ENCODE data around the gene ABHD15. TPM values are rescaled to one million over a fixed set of nuclear protein-coding genes. Genes with fewer than 3 reads are reported as not detected.
A peak's percentile ranks its signal among the peaks of the same experiment; 100 is the strongest.

The ABHD15 gene
- total and polyA plus RNA-seq, 10 donors: 5.7 to 23.8 (median 13.6) TPM

GRCh38 chr17:29589524-29590410 is 22.9 kb upstream of the ABHD15 start, which contains the start of gene GIT1:
Gene GIT1 (minus strand): TSS chr17:29589648. CDS start chr17:29589378, 270 bp downstream.
- TF ChIP-seq POLR2AphosphoS5 (IDR thresholded peaks at IDR 0.05): peak; percentile 77 to 85 (median 80)
- TF ChIP-seq POLR2A (IDR thresholded peaks at IDR 0.05): peak in 2 of 3 donors; percentile 13 to 64
- TF ChIP-seq CTCF (IDR thresholded peaks at IDR 0.05 in 8 of 11, conservative IDR thresholded peaks at IDR 0.05 in 3 of 11): peak in 4 of 11 experiments; percentile 31 to 51 (median 34)
- intact Hi-C loops (cut with DNase I; ENCODE audit: low total_unique reads): loop anchor here (2.0 kb wide), 1 partner anchor 25 kb away; no protein-coding TSS in a partner anchor
- WGBS, 5 donors: 4 to 10% (median 6%) methylated on average over 31 to 70 of the region's 70 CpGs
- Histone ChIP-seq H3K36me3 (no peaks in the 10 kb centered on the region), H3K4me1 (peaks cover 62 to 90% (median 83%) of the 10 kb centered on the region in 6 donors), H3K27ac (peak within 1 kb of the TSS; percentile 72 to 89 (median 84)), H3K27me3 (replicated peaks in 1 of 7) (peaks cover 0 to 32% (median 5%) of the 10 kb centered on the region in 7 donors), H3K9me3 (no peaks in the 10 kb centered on the region), H3K4me3 (peak within 1 kb of the TSS; percentile 65 to 95 (median 80))
- peak; percentile 97 for DNase-seq

- Histone ChIP-seq H3K9me3 (no peaks in the 10 kb centered on the region), H3K27me3 (replicated peaks in 1 of 7) (peaks cover 0 to 23% (median 3%) of the 10 kb centered on the region in 7 donors), H3K36me3 (no peaks in the 10 kb centered on the region), H3K4me3 (peak overlapping the region; percentile 65 to 95 (median 80)), H3K4me1 (peaks cover 69 to 90% (median 85%) of the 10 kb centered on the region in 6 donors), H3K27ac (peak overlapping the region; percentile 63 to 88 (median 80))
- DNase-seq: peak; percentile 90
- peak; percentile 34 to 70 (median 62) for TF ChIP-seq POLR2AphosphoS5 (IDR thresholded peaks at IDR 0.05)
- no peak for TF ChIP-seq CTCF (IDR thresholded peaks at IDR 0.05 in 8 of 11, conservative IDR thresholded peaks at IDR 0.05 in 3 of 11)
- intact Hi-C loops (cut with DNase I; ENCODE audit: low total_unique reads): no loop called here
- WGBS, 5 donors: 0 to 2% (median 1%) methylated on average over 7 to 72 of the region's 72 CpGs
Measured at GRCh38 chr17:29588562-29589411, 21.9 kb upstream of the ABHD15 start.

- Histone ChIP-seq H3K36me3 (peaks cover 0 to 5% (median 2%) of the 10 kb centered on the region in 6 donors), H3K27ac (peak overlapping the region; percentile 63 to 88 (median 80)), H3K27me3 (replicated peaks in 1 of 7) (peaks cover 0 to 19% (median 0%) of the 10 kb centered on the region in 7 donors), H3K4me1 (peaks cover 69 to 93% (median 84%) of the 10 kb centered on the region in 6 donors), H3K9me3 (no peaks in the 10 kb centered on the region), H3K4me3 (peak overlapping the region; percentile 65 to 95 (median 80))
- 9 to 26% (median 22%) methylated on average over 5 to 8 of the region's 8 CpGs for WGBS, 5 donors
- intact Hi-C loops (cut with DNase I; ENCODE audit: low total_unique reads): no loop called here
- no peak for DNase-seq
- TF ChIP-seq POLR2AphosphoS5 (IDR thresholded peaks at IDR 0.05) (no peak), CTCF (IDR thresholded peaks at IDR 0.05 in 8 of 11, conservative IDR thresholded peaks at IDR 0.05 in 3 of 11) (no peak), POLR2A (IDR thresholded peaks at IDR 0.05) (no peak)
Measured at GRCh38 chr17:29588017-29588561, 21.3 kb upstream of the ABHD15 start.

Measured in spleen (tissue), 11 donors.